ENCODE results near the gene PARD3.

DNA sequence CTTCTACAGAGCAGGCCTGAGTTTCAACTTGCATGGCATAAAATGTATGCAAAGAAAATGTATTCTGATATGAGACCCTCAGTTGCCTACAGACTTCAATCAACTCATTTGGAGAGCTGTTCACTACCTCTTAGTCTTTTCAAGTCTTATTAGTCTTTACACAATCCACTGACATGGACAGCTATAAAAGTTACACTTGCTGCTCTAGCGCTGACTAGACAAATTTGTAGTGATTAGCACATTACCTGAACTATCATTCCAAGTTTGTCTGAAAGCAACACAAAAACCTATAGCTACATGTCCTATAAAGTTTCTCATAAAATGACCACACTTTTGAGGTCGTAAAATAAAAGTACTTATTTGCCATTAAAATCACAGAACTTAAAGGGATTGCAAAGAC is 83.9 kb downstream of the PARD3 start:
- no peak for TF ChIP-seq POLR2AphosphoS5 (IDR thresholded peaks at IDR 0.05)
- TF ChIP-seq CTCF (IDR thresholded peaks at IDR 0.05; ENCODE audit: poor library complexity, severe bottlenecking): no peak
- TF ChIP-seq EZH2 (IDR thresholded peaks at IDR 0.05; ENCODE audit: borderline replicate concordance, insufficient read depth, low read length, poor library complexity, severe bottlenecking): no peak
- TF ChIP-seq EP300 (conservative IDR thresholded peaks at IDR 0.05; ENCODE audit: poor library complexity, severe bottlenecking): no peak
- no peak for TF ChIP-seq TAF1 (IDR thresholded peaks at IDR 0.05; ENCODE audit: low read depth)
- TF ChIP-seq MXI1 (conservative IDR thresholded peaks at IDR 0.05; ENCODE audit: poor library complexity, severe bottlenecking): no peak
- TF ChIP-seq, protein P1, sequence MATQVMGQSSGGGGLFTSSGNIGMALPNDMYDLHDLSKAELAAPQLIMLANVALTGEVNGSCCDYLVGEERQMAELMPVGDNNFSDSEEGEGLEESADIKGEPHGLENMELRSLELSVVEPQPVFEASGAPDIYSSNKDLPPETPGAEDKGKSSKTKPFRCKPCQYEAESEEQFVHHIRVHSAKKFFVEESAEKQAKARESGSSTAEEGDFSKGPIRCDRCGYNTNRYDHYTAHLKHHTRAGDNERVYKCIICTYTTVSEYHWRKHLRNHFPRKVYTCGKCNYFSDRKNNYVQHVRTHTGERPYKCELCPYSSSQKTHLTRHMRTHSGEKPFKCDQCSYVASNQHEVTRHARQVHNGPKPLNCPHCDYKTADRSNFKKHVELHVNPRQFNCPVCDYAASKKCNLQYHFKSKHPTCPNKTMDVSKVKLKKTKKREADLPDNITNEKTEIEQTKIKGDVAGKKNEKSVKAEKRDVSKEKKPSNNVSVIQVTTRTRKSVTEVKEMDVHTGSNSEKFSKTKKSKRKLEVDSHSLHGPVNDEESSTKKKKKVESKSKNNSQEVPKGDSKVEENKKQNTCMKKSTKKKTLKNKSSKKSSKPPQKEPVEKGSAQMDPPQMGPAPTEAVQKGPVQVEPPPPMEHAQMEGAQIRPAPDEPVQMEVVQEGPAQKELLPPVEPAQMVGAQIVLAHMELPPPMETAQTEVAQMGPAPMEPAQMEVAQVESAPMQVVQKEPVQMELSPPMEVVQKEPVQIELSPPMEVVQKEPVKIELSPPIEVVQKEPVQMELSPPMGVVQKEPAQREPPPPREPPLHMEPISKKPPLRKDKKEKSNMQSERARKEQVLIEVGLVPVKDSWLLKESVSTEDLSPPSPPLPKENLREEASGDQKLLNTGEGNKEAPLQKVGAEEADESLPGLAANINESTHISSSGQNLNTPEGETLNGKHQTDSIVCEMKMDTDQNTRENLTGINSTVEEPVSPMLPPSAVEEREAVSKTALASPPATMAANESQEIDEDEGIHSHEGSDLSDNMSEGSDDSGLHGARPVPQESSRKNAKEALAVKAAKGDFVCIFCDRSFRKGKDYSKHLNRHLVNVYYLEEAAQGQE (IDR thresholded peaks at IDR 0.05; ENCODE audit: borderline replicate concordance): no peak
- no peak for TF ChIP-seq RAD21 (conservative IDR thresholded peaks at IDR 0.05)
